A549 (cell line): ENCODE data around the gene PELI1. TPM values are rescaled to one million over a fixed set of nuclear protein-coding genes. Genes with fewer than 3 reads are reported as not detected.

Source experiments
- ATAC-seq, 2 experiments: fragments of 200-7000 bp in 1 of 2; fragments of >200 bp in 1 of 2; cut with Nextera tagmentation in 1 of 2; cut with Tn5 transposase in 1 of 2; 3 replicates each; pipeline versions ENCODE4 v1.8.0 to v1.9.1; 2018 to 2020; ENCODE audit warnings: mild to moderate bottlenecking in 1 of 2, moderate library complexity in 1 of 2
- CTCF ChIA-PET: fragments of 300-600 bp; sonication (Branson Sonifier 250); formaldehyde crosslinking; extraction: SDS; loops from one replicate; lab custom pipeline; 2021; ENCODE audit warnings: antibody characterized with exemption, inconsistent platforms; lab: Yijun Ruan, JAX
- POLR2A ChIA-PET: fragments of 350-600 bp; formaldehyde crosslinking; extraction: SDS; loops from one replicate; lab custom pipeline; 2021; ENCODE audit warnings: antibody characterized with exemption, inconsistent platforms; lab: Yijun Ruan, JAX
- DNase-seq, 2 experiments: peaks; one replicate each; pipeline versions ENCODE4 v3.0.0 to v3.0.0-alpha.2; 2011 to 2016; ENCODE audit warnings: low read depth in 1 of 2, low spot score in 1 of 2
- FAIRE-seq: peaks from 2 replicates; lab custom pipeline; 2011; peaks lifted over from hg19 to GRCh38; lab: Jason Lieb, UNC
- H3K27ac ChIP-seq, 2 experiments: fragments of >200 bp; sonication (Bioruptor Twin); formaldehyde crosslinking; 3 replicates each; pipeline ENCODE4 v1.5.1; 2016 to 2017
- H3K4me1 ChIP-seq: fragments of >200 bp; sonication (Bioruptor Twin); formaldehyde crosslinking; 3 replicates; pipeline ENCODE4 v1.6.1; 2016
- H3K4me2 ChIP-seq: fragments of >200 bp; sonication (Bioruptor Twin); formaldehyde crosslinking; 3 replicates; pipeline ENCODE4 v1.6.1; 2016
- H3K4me3 ChIP-seq: fragments of >200 bp; sonication (Bioruptor Twin); formaldehyde crosslinking; 3 replicates; pipeline ENCODE4 v1.5.1; 2016
- H3K9me3 ChIP-seq: fragments of >200 bp; sonication (Bioruptor Twin); formaldehyde crosslinking; 3 replicates; pipeline ENCODE4 v1.6.1; 2016
- BCL3 ChIP-seq: fragments of >200 bp; sonication (Bioruptor Twin); formaldehyde crosslinking; IDR thresholded peaks from 3 replicates; pipeline ENCODE4 v1.6.1; 2016
- BHLHE40 ChIP-seq: IDR thresholded peaks from 2 replicates; pipeline ENCODE4 v1.6.1; 2012; ENCODE audit warnings: low read depth, low read length, inconsistent platforms
- CHD2 ChIP-seq: fragments of 150-350 bp; IDR thresholded peaks from 2 replicates; pipeline ENCODE4 v1.6.1; 2014; ENCODE audit warnings: low read length; ENCODE audit not compliant: partially characterized antibody
- CHD4 ChIP-seq: fragments of 200-600 bp; sonication (generic); IDR thresholded peaks from 2 replicates; pipeline ENCODE4 v1.6.1; 2016; ENCODE audit warnings: antibody characterized with exemption, mild to moderate bottlenecking, borderline replicate concordance
- EHF ChIP-seq: fragments of 250-450 bp; sonication (Bioruptor Pico); IDR thresholded peaks from 2 replicates; pipeline ENCODE4 v1.5.0; 2020; ENCODE audit warnings: mild to moderate bottlenecking
- EHMT2 ChIP-seq: fragments of 200-600 bp; sonication (generic); IDR thresholded peaks from 2 replicates; pipeline ENCODE4 v1.6.1; 2016; ENCODE audit warnings: antibody characterized with exemption, low read depth, mild to moderate bottlenecking, moderate library complexity
- EP300 ChIP-seq, 2 experiments: fragments of >200 bp; sonication (Bioruptor Twin); formaldehyde crosslinking; IDR thresholded peaks; 2 replicates in 1 of 2; 3 replicates in 1 of 2; pipeline ENCODE4 v1.6.1; 2016 to 2017
- ESRRA ChIP-seq: fragments of 150-350 bp; IDR thresholded peaks from 2 replicates; pipeline ENCODE4 v1.6.1; 2014; ENCODE audit warnings: mild to moderate bottlenecking, low read length, borderline replicate concordance
- FOSB ChIP-seq: fragments of 250-450 bp; sonication (Bioruptor Pico); IDR thresholded peaks from 2 replicates; pipeline ENCODE4 v1.5.0; 2020; ENCODE audit warnings: mild to moderate bottlenecking, moderate library complexity
- FOXS1 ChIP-seq: fragments of 250-450 bp; sonication (Bioruptor Pico); IDR thresholded peaks from 2 replicates; pipeline ENCODE4 v1.5.0; 2020; ENCODE audit warnings: mild to moderate bottlenecking, moderate library complexity
- HDAC2 ChIP-seq: fragments of 200-600 bp; sonication (generic); IDR thresholded peaks from 2 replicates; pipeline ENCODE4 v1.6.1; 2016
- HOXB13 ChIP-seq: fragments of 250-450 bp; sonication (Bioruptor Pico); IDR thresholded peaks from 2 replicates; pipeline ENCODE4 v1.5.0; 2020; ENCODE audit warnings: low read depth, mild to moderate bottlenecking, moderate library complexity
- HOXB5 ChIP-seq: fragments of 250-450 bp; sonication (Bioruptor Pico); IDR thresholded peaks from 2 replicates; pipeline ENCODE4 v1.5.0; 2020; ENCODE audit warnings: mild to moderate bottlenecking, moderate library complexity
- JUN ChIP-seq, 2 experiments: fragments of >200 bp; sonication (Bioruptor Twin); formaldehyde crosslinking; IDR thresholded peaks; 2 replicates in 1 of 2; 3 replicates in 1 of 2; pipeline ENCODE4 v1.6.1; 2016 to 2017
- MAFK ChIP-seq: fragments of 450-650 bp; IDR thresholded peaks from 2 replicates; pipeline ENCODE4 v1.6.1; 2014; ENCODE audit not compliant: partially characterized antibody
- MAZ ChIP-seq: fragments of 150-350 bp; IDR thresholded peaks from 2 replicates; pipeline ENCODE4 v1.6.1; 2014; ENCODE audit warnings: antibody characterized with exemption, low read depth, low read length, borderline replicate concordance
- NR3C1 ChIP-seq: fragments of >200 bp; sonication (Bioruptor Twin); formaldehyde crosslinking; IDR thresholded peaks from 3 replicates; pipeline ENCODE4 v1.6.1; 2017
- POLR2AphosphoS2 ChIP-seq: conservative IDR thresholded peaks from 2 replicates; pipeline ENCODE4 v1.6.1; 2012; ENCODE audit warnings: low read length, improper control_type of control experiment, inconsistent platforms
- RARB ChIP-seq: fragments of 250-450 bp; sonication (Bioruptor Pico); IDR thresholded peaks from 2 replicates; pipeline ENCODE4 v1.8.0; 2021; ENCODE audit warnings: mild to moderate bottlenecking, moderate library complexity
- RCOR1 ChIP-seq: fragments of 150-350 bp; IDR thresholded peaks from 2 replicates; pipeline ENCODE4 v1.6.1; 2014; ENCODE audit warnings: antibody characterized with exemption, low read length, low read depth
- REST ChIP-seq: fragments of 200-600 bp; sonication (generic); IDR thresholded peaks from 2 replicates; pipeline ENCODE4 v1.6.1; 2016; ENCODE audit warnings: antibody characterized with exemption, mild to moderate bottlenecking, moderate library complexity
- USF2 ChIP-seq: fragments of 450-650 bp; IDR thresholded peaks from 2 replicates; pipeline ENCODE4 v1.6.1; 2014; ENCODE audit warnings: antibody characterized with exemption
- ZC3H11A ChIP-seq: fragments of 450-650 bp; IDR thresholded peaks from 2 replicates; pipeline ENCODE4 v1.6.1; 2014; ENCODE audit warnings: antibody characterized with exemption, mild to moderate bottlenecking
- ZFP36 ChIP-seq: fragments of 450-650 bp; IDR thresholded peaks from 2 replicates; pipeline ENCODE4 v1.6.1; 2014; ENCODE audit warnings: borderline replicate concordance; ENCODE audit not compliant: partially characterized antibody
- WGBS: methylation state at CpG from one replicate; pipeline ENCODE4 v1.1.6; 2017; ENCODE audit errors: missing lambda C conversion rate; 5-methylcytosine and 5-hydroxymethylcytosine counted together
- polyA plus RNA-seq, 4 experiments: library from polyadenylated mRNA; depleted of rRNA in 3 of 4; stranded (reverse); fragments of >200 nt; fragmentation: RNase III in 1 of 4; extraction: RNeasy Plus Mini Kit Qiagen cat#74134 plus additional on column Dnase treatment in 1 of 4; gene quantifications; 2 replicates in 3 of 4; 3 replicates in 1 of 4; pipeline ENCODE4 v1.2.3, GENCODE V29; 2011 to 2017
- TF ChIP-seq, protein P1 (sequence below): fragments of 250-450 bp; sonication (Bioruptor Pico); IDR thresholded peaks from 2 replicates; pipeline ENCODE4 v1.5.0; 2020; ENCODE audit warnings: low read depth, mild to moderate bottlenecking, moderate library complexity

PELI1 gene
- polyA plus RNA-seq, 2 of the 4 experiments (the other 2 are of a cell fraction): 2.1 to 5.1 TPM

- Histone ChIP-seq H3K27ac (no peak overlapping the region), H3K4me3 (no peak overlapping the region), H3K4me1 (no peaks in the 10 kb centered on the region), H3K4me2 (no peak overlapping the region), H3K9me3 (no peaks in the 10 kb centered on the region)
- 11% methylated on average over 1 of the region's 1 CpG for WGBS
- DNase-seq: no peak
- TF ChIP-seq MAZ (no peak), EP300 (IDR thresholded peaks at IDR 0.05) (no peak), HOXB5 (CRISPR knock-in tag) (no peak), RARB (CRISPR knock-in tag) (no peak), USF2 (no peak), RCOR1 (no peak), ZC3H11A (no peak), FOXS1 (no peak), NR3C1 (no peak), ZFP36 (no peak)
- TF ChIP-seq, protein P1, sequence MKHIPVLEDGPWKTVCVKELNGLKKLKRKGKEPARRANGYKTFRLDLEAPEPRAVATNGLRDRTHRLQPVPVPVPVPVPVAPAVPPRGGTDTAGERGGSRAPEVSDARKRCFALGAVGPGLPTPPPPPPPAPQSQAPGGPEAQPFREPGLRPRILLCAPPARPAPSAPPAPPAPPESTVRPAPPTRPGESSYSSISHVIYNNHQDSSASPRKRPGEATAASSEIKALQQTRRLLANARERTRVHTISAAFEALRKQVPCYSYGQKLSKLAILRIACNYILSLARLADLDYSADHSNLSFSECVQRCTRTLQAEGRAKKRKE (CRISPR knock-in tag): no peak
- no peak for ATAC-seq
- CTCF ChIA-PET: no interaction called here
- no peak for FAIRE-seq
- POLR2A ChIA-PET: no interaction called here
These were observed 33.1 kb upstream of the PELI1 start for GRCh38 chr2:64177315-64177714.

- DNase-seq: no peak
- ATAC-seq: no peak
- 60% methylated on average over 5 of the region's 5 CpGs for whole genome bisulfite sequencing
- no peak for FAIRE-seq
- no peak overlapping the region for H3K27ac ChIP-seq
- H3K4me1 ChIP-seq: no peaks in the 10 kb centered on the region
- no peak for TF ChIP-seq BHLHE40
- TF ChIP-seq CHD4: no peak
- no peak for TF ChIP-seq ZFP36
- no peak for TF ChIP-seq POLR2AphosphoS2
- H3K4me3 ChIP-seq: no peak overlapping the region
- ChIA-PET CTCF (interaction anchor here (0.9 to 1.5 kb wide), 2 partner anchors 12 to 126 kb away, joined by 3 to 5 read pairs; no protein-coding TSS in a partner anchor), POLR2A (no interaction called here)
- H3K4me2 ChIP-seq: no peak overlapping the region
- no peaks in the 10 kb centered on the region for H3K9me3 ChIP-seq
These were observed 31.4 kb upstream of the PELI1 start for GRCh38 chr2:64175419-64176197.

DNA sequence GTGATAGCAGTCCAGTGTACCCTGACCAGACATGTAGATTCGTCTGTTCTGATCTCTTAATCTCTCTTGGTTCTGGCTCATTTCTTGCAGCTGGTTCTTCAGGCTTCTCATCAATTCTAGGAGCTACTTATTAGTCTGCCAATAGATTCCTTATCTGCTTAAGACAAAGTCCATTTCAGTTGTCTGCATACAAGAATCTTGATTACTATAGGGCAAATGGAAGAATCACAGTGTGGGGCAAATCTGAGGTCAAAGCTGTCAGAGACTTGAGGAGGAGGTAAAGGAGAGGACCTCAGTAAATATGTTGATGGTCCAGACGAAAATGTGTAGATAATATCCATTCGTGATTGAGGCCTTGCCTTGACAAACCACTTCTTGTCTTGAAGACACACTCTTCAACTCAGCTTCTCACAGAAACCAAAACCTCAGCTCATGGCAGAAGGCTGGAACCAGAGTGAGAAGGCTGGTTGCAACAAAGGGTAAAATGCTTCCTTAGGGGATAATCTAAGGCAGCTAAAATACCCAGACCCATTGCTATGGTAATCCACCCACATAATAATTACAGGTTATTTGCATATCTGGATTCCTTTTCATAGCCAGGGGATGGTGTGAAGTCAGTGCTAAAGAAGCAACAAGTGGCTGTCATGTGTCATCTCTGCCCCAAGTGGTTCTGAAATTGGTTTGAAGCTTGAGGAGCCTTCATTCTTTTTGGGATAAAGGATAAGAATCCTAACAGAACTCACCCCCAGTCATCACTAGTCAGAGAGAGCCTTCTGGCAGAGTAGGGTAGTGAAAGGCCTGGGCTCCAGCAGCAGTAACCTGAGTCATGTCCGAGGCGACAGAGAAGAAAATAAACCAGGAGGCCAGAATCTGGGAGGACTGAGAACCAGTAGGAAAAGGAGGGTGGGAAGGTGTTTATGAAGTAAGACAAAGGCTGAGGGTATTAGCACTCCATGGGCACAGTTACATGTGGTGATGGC, 29.2 kb upstream of the PELI1 start:
- POLR2A ChIA-PET: no interaction called here
- no peaks in the 10 kb centered on the region for H3K4me1 ChIP-seq
- H3K4me2 ChIP-seq: no peak overlapping the region
- no peak for FAIRE-seq
- ATAC-seq: no peak
- DNase-seq: no peak
- WGBS: 44% methylated on average over 5 of the region's 5 CpGs
- H3K9me3 ChIP-seq: no peaks in the 10 kb centered on the region
- CTCF ChIA-PET: interaction anchor here (0.7 to 1.6 kb wide), 2 partner anchors 8 to 48 kb away, joined by 3 to 4 read pairs; no protein-coding TSS in a partner anchor
- no peak overlapping the region for H3K4me3 ChIP-seq
- H3K27ac ChIP-seq: no peak overlapping the region
- TF ChIP-seq CHD2 (no peak), MAFK (no peak), HDAC2 (no peak), FOSB (CRISPR knock-in tag) (no peak), HOXB13 (CRISPR knock-in tag) (no peak), BHLHE40 (no peak), EHF (CRISPR knock-in tag) (no peak), EHMT2 (no peak), JUN (IDR thresholded peaks at IDR 0.05) (no peak), BCL3 (no peak), REST (no peak), ESRRA (no peak)
